ENCODE measurements around the gene ARMH1.

ARMH1 gene

DNA sequence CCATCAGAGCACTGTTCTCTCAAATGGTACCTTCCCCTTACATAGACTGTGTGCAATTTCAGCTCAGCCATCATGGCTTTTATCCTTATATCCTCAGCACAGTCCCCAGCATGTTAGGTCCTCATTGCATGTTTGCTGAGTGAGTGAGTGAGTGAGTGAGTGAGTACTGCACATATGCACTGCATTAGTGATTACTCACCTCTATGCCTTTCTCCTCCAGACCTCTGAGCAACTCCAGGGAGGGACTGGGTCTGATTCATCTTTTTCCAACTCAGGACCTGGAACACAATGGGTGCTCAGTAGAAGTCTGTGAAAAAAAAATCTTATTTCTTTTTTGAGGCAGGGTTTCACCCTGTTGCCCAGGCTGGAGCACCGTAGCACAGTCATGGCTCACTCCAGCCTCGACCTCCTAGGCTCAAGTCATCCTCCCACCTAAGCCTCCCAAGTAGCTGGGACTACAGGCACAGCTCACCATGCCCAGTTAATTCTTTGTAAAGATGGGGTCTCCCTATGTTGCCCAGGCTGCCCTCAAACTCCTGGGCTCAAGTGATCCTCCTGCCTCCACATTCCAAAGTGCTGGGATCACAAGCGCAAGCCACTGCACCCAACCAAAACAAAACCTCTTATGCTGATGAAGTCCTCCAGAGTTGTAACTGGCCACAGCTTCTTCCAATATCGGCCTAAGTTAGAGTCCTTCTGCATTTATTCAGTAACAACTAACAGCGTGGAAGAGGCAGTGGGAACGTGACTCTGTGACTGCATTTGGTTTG, 32.8 kb downstream of the ARMH1 start:
- no peak for TF ChIP-seq TAF1 (IDR thresholded peaks at IDR 0.05; ENCODE audit: borderline replicate concordance, insufficient read depth, low read length)

DNA sequence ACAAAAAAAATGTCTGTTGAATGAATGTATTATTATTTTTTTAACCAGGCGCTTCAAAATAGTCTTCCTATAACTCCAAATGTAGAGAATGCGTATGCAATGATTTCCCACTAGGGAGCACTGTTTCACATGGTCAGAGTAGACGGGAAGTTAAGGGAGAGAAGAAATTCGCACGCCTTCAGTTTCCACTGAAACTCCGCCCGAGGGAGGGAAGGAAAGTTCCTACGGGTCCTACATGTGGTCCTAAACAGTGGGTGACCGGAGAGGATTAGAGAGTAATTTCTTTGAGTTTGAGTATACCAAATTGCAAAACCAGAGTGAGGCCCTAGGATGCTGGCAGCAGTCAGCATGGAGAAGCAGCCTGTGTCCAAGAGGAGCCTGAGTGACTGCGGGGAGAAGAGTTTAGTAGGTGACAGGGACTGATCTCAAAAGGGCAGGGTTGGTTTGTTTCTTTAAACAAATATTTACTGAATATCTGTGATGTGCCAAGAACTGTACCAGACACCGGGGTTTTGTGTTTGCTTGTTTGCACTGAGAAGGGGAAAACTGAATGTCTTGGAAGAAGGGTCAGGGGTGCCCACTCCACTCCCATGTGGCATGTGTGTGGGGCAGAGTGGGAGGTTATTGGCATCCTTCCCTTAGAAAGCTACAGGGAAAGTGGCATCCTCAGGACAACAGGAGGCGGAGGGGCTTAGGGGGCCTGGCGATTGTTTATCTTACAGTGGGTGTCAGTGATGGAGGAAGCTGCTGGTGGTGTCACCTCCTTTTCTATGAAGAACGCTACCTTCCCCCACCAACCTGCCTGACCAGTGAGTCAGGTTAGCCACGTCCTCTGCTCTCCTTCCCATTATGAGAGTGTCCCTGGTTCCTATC, 33.7 kb downstream of the ARMH1 start:
- TF ChIP-seq FOXP2 (optimal IDR thresholded peaks at IDR 0.05; ENCODE audit: borderline replicate concordance, extremely low read depth, extremely low read length, insufficient read depth) (no peak), SIN3A (IDR thresholded peaks at IDR 0.05; ENCODE audit: borderline replicate concordance, insufficient read depth, low read length) (no peak)

DNA sequence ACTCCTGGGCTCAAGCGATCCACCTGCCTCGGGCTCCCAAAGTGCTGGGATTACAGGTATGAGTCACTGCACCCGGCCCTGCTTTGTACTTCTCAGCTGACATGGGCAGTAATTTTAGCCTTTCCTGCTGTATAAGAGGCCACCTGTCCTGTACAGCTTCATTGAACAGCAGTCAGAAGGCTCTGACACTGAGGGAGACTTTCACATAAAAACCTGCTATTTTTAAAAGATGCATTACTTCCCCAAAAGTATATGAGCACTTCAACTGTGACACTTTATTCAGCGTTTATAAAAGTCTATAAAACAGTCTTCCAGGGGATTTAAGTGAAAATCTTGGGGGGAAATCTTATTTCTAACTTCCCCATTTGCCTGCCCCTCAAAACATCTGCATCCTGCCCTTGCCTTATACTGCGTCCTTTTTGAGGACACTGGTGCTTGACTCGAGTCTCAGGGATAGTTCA, 38.8 kb downstream of the ARMH1 start:
- TF ChIP-seq, protein P1, sequence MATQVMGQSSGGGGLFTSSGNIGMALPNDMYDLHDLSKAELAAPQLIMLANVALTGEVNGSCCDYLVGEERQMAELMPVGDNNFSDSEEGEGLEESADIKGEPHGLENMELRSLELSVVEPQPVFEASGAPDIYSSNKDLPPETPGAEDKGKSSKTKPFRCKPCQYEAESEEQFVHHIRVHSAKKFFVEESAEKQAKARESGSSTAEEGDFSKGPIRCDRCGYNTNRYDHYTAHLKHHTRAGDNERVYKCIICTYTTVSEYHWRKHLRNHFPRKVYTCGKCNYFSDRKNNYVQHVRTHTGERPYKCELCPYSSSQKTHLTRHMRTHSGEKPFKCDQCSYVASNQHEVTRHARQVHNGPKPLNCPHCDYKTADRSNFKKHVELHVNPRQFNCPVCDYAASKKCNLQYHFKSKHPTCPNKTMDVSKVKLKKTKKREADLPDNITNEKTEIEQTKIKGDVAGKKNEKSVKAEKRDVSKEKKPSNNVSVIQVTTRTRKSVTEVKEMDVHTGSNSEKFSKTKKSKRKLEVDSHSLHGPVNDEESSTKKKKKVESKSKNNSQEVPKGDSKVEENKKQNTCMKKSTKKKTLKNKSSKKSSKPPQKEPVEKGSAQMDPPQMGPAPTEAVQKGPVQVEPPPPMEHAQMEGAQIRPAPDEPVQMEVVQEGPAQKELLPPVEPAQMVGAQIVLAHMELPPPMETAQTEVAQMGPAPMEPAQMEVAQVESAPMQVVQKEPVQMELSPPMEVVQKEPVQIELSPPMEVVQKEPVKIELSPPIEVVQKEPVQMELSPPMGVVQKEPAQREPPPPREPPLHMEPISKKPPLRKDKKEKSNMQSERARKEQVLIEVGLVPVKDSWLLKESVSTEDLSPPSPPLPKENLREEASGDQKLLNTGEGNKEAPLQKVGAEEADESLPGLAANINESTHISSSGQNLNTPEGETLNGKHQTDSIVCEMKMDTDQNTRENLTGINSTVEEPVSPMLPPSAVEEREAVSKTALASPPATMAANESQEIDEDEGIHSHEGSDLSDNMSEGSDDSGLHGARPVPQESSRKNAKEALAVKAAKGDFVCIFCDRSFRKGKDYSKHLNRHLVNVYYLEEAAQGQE (IDR thresholded peaks at IDR 0.05; ENCODE audit: insufficient read depth in 1 of 2, low read depth in 2 of 2, low read length in 2 of 2) = no peak
- TF ChIP-seq TAF1 (IDR thresholded peaks at IDR 0.05; ENCODE audit: borderline replicate concordance, insufficient read depth, low read length) (no peak), POLR2AphosphoS5 (IDR thresholded peaks at IDR 0.05; ENCODE audit: low read depth, low read length) (no peak), FOXP2 (optimal IDR thresholded peaks at IDR 0.05; ENCODE audit: borderline replicate concordance, extremely low read depth, extremely low read length, insufficient read depth) (no peak), SIN3A (IDR thresholded peaks at IDR 0.05; ENCODE audit: borderline replicate concordance, insufficient read depth, low read length) (no peak)

DNA sequence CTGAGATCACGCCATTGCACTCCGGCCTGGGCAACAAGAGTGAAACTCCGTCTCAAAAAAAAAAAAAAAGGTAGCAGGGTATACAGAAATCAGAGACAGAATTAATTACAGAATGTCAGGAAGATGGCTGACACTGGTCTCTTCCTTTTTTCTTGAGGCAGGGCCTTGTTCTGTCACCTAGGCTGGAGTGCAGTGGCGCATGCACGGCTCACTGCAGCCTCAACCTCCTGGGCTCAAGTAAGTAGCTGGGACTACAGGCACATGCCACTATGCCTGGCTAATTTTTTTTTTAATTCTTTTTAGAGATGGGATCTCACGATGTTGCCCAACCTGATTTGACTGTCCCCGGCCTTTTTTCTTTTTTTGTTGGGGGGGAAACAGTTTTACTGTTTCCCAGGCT, 40.0 kb downstream of the ARMH1 start:
- TF ChIP-seq SIN3A (IDR thresholded peaks at IDR 0.05; ENCODE audit: borderline replicate concordance, insufficient read depth, low read length) (no peak), FOXP2 (optimal IDR thresholded peaks at IDR 0.05; ENCODE audit: borderline replicate concordance, extremely low read depth, extremely low read length, insufficient read depth) (no peak), TAF1 (IDR thresholded peaks at IDR 0.05; ENCODE audit: borderline replicate concordance, insufficient read depth, low read length) (no peak), POLR2AphosphoS5 (IDR thresholded peaks at IDR 0.05; ENCODE audit: low read depth, low read length) (no peak)
- TF ChIP-seq, protein P1 (IDR thresholded peaks at IDR 0.05; ENCODE audit: insufficient read depth in 1 of 2, low read depth in 2 of 2, low read length in 2 of 2) = no peak

DNA sequence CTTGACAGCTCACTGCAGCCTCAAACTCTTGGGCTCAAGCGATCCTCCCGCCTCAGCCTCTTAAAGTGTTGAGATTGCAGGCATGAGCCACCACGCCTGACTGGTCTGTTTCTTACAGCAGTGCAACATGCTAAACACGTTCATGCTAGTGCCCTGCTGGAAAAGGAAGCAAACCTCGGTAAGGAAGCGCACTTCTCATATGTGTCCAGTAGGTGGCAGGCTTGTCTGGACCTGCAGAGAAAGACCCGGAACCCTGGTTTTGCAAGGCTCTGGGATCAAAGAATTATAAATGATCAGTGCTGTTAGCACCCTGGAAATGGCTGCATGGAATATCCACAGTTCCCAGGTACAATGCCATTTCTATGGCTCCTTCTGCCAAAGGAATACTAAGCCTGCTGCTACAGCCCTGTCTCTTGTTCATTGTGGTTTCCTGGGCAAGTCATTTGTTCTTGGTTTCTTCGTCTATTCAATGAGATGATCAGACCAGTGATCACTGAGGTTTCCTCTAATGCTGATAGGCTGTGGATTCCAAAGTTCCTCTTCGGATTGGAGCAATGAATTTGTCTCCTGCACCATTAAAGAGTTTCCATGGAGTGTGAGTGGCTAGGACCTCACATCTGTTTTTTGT, 40.5 kb downstream of the ARMH1 start:
- TF ChIP-seq TAF1 (IDR thresholded peaks at IDR 0.05; ENCODE audit: borderline replicate concordance, insufficient read depth, low read length) (no peak), POLR2AphosphoS5 (IDR thresholded peaks at IDR 0.05; ENCODE audit: low read depth, low read length) (no peak), FOXP2 (optimal IDR thresholded peaks at IDR 0.05; ENCODE audit: borderline replicate concordance, extremely low read depth, extremely low read length, insufficient read depth) (no peak), SIN3A (IDR thresholded peaks at IDR 0.05; ENCODE audit: borderline replicate concordance, insufficient read depth, low read length) (no peak)
- TF ChIP-seq, protein P1 (IDR thresholded peaks at IDR 0.05; ENCODE audit: insufficient read depth in 1 of 2, low read depth in 2 of 2, low read length in 2 of 2) = no peak
